ENCODE measurements around the gene CA9. TPM values are rescaled to one million over a fixed set of nuclear protein-coding genes. Genes with fewer than 3 reads are reported as not detected.

Gene CA9
- total and polyA plus RNA-seq, 2 donors from 2014 or later, result 0.67 to 0.85 TPM

DNA sequence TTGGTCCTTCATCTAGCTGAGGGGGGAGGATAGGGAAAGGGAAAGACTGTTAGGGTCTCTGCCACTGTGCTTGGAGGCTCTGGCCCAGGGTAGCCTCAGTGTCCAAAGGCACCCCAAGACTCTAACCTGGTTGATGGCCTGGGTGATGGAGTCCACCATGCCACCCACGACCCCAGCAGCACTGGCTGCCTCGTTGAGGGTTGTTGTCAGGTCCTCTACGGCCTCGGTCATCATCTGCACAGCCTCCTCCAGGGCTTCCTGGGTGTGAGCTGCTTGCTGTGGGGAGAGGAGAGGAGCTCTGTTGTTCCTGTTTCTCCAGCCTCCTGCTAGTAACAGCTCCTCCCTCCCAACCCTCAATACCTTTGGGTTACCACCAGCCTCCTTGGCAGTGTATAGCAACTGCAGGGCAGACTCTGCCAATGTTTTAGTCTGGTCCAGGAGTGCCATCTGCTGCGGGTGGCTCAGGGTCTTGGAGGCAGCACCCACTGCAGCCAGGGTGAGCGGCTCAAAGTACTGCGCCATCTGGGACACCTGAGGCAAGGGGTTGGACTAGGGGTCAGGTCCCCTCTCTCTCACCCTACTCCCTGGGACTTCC lies 32.2 kb downstream of the CA9 start:
- Histone ChIP-seq H3K36me3 (ENCODE audit: control insufficient read depth in 2 of 3, insufficient read depth in 3 of 3, low read length in 3 of 3) (peaks cover 23 to 88% (median 74%) of the 10 kb centered on the region in 3 donors), H3K4me3 (ENCODE audit: low read length in 3 of 3) (no peak overlapping the region), H3K9ac (ENCODE audit: low read length in 3 of 3) (no peak overlapping the region), H3K9me3 (ENCODE audit: control insufficient read depth in 2 of 3, insufficient read depth in 1 of 3, low read length in 3 of 3) (no peaks in the 10 kb centered on the region), H3K27me3 (ENCODE audit: control insufficient read depth, insufficient read depth, low read length) (no peaks in the 10 kb centered on the region), H3K27ac (ENCODE audit: low read depth in 2 of 2, low read length in 2 of 2) (no peak overlapping the region), H3K4me1 (ENCODE audit: control insufficient read depth in 2 of 3, insufficient read depth in 2 of 3, low read depth in 1 of 3, low read length in 3 of 3) (no peaks in the 10 kb centered on the region)
- no peak for DNase-seq
- FAIRE-seq, result no peak
- TF ChIP-seq, protein P1, sequence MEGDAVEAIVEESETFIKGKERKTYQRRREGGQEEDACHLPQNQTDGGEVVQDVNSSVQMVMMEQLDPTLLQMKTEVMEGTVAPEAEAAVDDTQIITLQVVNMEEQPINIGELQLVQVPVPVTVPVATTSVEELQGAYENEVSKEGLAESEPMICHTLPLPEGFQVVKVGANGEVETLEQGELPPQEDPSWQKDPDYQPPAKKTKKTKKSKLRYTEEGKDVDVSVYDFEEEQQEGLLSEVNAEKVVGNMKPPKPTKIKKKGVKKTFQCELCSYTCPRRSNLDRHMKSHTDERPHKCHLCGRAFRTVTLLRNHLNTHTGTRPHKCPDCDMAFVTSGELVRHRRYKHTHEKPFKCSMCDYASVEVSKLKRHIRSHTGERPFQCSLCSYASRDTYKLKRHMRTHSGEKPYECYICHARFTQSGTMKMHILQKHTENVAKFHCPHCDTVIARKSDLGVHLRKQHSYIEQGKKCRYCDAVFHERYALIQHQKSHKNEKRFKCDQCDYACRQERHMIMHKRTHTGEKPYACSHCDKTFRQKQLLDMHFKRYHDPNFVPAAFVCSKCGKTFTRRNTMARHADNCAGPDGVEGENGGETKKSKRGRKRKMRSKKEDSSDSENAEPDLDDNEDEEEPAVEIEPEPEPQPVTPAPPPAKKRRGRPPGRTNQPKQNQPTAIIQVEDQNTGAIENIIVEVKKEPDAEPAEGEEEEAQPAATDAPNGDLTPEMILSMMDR (IDR thresholded peaks at IDR 0.05; ENCODE audit: borderline replicate concordance, extremely low read depth, insufficient read depth), result no peak
- intact Hi-C loops (cut with DNase I), result no loop called here

DNA sequence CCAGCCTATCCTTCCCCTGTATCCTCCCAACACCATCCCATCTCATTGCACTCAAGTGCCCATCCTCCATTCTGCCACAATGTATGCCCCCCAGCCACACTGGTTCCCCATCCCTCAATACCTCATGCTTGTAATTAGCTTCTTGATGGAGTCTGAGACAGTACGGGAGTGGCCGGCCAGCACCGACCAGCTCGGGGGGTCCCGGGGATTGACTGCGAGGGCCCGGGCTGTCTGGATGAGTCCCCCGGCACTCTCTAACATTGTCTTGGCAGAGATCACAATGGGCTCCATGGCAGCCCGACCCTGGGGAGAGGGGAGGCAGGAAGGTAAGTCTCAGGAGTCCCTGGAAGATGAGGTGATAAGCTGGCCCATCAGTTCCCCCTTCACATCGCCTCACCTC lies 33.2 kb downstream of the CA9 start:
- TF ChIP-seq, protein P1 (IDR thresholded peaks at IDR 0.05; ENCODE audit: borderline replicate concordance, extremely low read depth, insufficient read depth), result no peak
- intact Hi-C loops (cut with DNase I), result no loop called here
- H3K9me3 ChIP-seq (ENCODE audit: control insufficient read depth in 2 of 3, insufficient read depth in 1 of 3, low read length in 3 of 3), result no peaks in the 10 kb centered on the region
- no peaks in the 10 kb centered on the region for H3K27me3 ChIP-seq (ENCODE audit: control insufficient read depth, insufficient read depth, low read length)
- H3K9ac ChIP-seq (ENCODE audit: low read length in 3 of 3), result no peak overlapping the region
- H3K4me3 ChIP-seq (ENCODE audit: low read length in 3 of 3), result no peak overlapping the region
- DNase-seq, result no peak
- FAIRE-seq, result no peak
- H3K36me3 ChIP-seq (ENCODE audit: control insufficient read depth in 2 of 3, insufficient read depth in 3 of 3, low read length in 3 of 3), result peaks cover 17 to 89% (median 77%) of the 10 kb centered on the region in 3 donors
- peaks cover 0 to 4% (median 0%) of the 10 kb centered on the region in 3 donors for H3K4me1 ChIP-seq (ENCODE audit: control insufficient read depth in 2 of 3, insufficient read depth in 2 of 3, low read depth in 1 of 3, low read length in 3 of 3)
- H3K27ac ChIP-seq (ENCODE audit: low read depth in 2 of 2, low read length in 2 of 2), result no peak overlapping the region

DNA sequence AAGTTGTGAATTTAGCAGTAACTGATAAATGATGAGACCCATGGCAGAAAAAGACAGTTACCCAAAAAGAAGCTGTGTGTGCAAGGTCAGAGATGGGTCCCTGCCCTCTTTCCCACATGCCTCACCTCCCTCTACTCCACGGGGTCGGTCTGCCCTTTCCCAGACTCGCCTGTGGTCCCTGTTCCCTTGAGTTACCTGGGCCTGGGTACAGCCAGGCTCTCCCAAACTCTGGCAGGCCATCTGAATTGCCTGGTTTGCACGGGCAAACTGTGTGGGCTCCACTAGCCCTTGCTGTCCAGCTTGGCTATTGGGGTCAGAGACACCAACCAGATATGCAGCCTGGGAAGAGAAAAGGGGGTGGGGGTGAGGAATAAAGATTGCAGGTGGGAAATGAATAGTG lies 34.4 kb downstream of the CA9 start:
- Histone ChIP-seq H3K9me3 (ENCODE audit: control insufficient read depth in 2 of 3, insufficient read depth in 1 of 3, low read length in 3 of 3) (no peaks in the 10 kb centered on the region), H3K4me3 (ENCODE audit: low read length in 3 of 3) (no peak overlapping the region), H3K27ac (ENCODE audit: low read depth in 2 of 2, low read length in 2 of 2) (no peak overlapping the region), H3K9ac (ENCODE audit: low read length in 3 of 3) (no peak overlapping the region), H3K27me3 (ENCODE audit: control insufficient read depth, insufficient read depth, low read length) (no peaks in the 10 kb centered on the region), H3K36me3 (ENCODE audit: control insufficient read depth in 2 of 3, insufficient read depth in 3 of 3, low read length in 3 of 3) (peaks cover 15 to 90% (median 75%) of the 10 kb centered on the region in 3 donors), H3K4me1 (ENCODE audit: control insufficient read depth in 2 of 3, insufficient read depth in 2 of 3, low read depth in 1 of 3, low read length in 3 of 3) (peaks cover 0 to 11% (median 0%) of the 10 kb centered on the region in 3 donors)
- intact Hi-C loops (cut with DNase I), result no loop called here
- FAIRE-seq, result no peak
- no peak for DNase-seq
- TF ChIP-seq, protein P1 (IDR thresholded peaks at IDR 0.05; ENCODE audit: borderline replicate concordance, extremely low read depth, insufficient read depth), result no peak

Data from kidney (tissue), 14 donors.